GM19193 (cell line): ENCODE results near the gene HOXD8.

Source experiments
- POLR2A ChIP-seq: IDR thresholded peaks from 4 replicates; pipeline ENCODE4 v1.6.1; 2011; ENCODE audit not compliant: insufficient read depth, insufficient read length; ENCODE audit errors: extremely low read depth

The HOXD8 gene

GRCh38 chr2:176128982-176129796 lies at the start of gene HOXD8:
TSS of gene HOXD8 (plus strand) at chr2:176129705. CDS start at chr2:176130367, 662 bp downstream.
- no peak for TF ChIP-seq POLR2A

- TF ChIP-seq POLR2A = no peak
Observed at GRCh38 chr2:176079831-176080539, 49.5 kb upstream of the HOXD8 start.

GRCh38 chr2:176080540-176081375 lies 48.7 kb upstream of the HOXD8 start:
- no peak for TF ChIP-seq POLR2A

- TF ChIP-seq POLR2A = no peak
Observed at GRCh38 chr2:176081376-176081836, 48.1 kb upstream of the HOXD8 start.

GRCh38 chr2:176081837-176082524 lies 47.5 kb upstream of the HOXD8 start:
- TF ChIP-seq POLR2A = no peak

GRCh38 chr2:176082525-176082823 lies 47.0 kb upstream of the HOXD8 start:
- no peak for TF ChIP-seq POLR2A

- TF ChIP-seq POLR2A = no peak
Observed at GRCh38 chr2:176082824-176083751, 46.4 kb upstream of the HOXD8 start.

GRCh38 chr2:176083796-176084261 lies 45.7 kb upstream of the HOXD8 start, which contains the start of gene EVX2:
TSS of gene EVX2 (minus strand) at chr2:176083962. CDS start at chr2:176083776, 186 bp downstream.
- no peak for TF ChIP-seq POLR2A

- TF ChIP-seq POLR2A = no peak
Observed at GRCh38 chr2:176084611-176085119, 44.8 kb upstream of the HOXD8 start.

GRCh38 chr2:176085120-176085788 lies 44.3 kb upstream of the HOXD8 start:
- no peak for TF ChIP-seq POLR2A

- TF ChIP-seq POLR2A = no peak
Observed at GRCh38 chr2:176085861-176086771, 43.4 kb upstream of the HOXD8 start.
